K562 (cell line): ENCODE data around the gene FRAT1. TPM values are rescaled to one million over a fixed set of nuclear protein-coding genes. Genes with fewer than 3 reads are reported as not detected.

ENCODE experiments used
- ARID4B ChIP-seq: sonication (generic); formaldehyde crosslinking; IDR thresholded peaks from 2 replicates; pipeline ENCODE4 v1.8.0; 2022; ENCODE audit warnings: mild to moderate bottlenecking, missing genetic modification reagents
- BCOR ChIP-seq: fragments of 450-650 bp; IDR thresholded peaks from 2 replicates; pipeline ENCODE4 v1.6.1; 2016
- C11orf30 ChIP-seq: fragments of 450-650 bp; IDR thresholded peaks from 2 replicates; pipeline ENCODE4 v1.6.1; 2016; ENCODE audit warnings: low read depth, mild to moderate bottlenecking
- CBFA2T2 ChIP-seq: fragments of 450-650 bp; conservative IDR thresholded peaks from 2 replicates; pipeline ENCODE4 v1.6.1; 2017; ENCODE audit warnings: mild to moderate bottlenecking
- CBX3 ChIP-seq, 2 experiments: IDR thresholded peaks; 1 replicate in 1 of 2; 2 replicates in 1 of 2; pipeline ENCODE4 v1.6.1; 2012; ENCODE audit warnings: inconsistent platforms in 2 of 2, low read length in 2 of 2, borderline replicate concordance in 1 of 2, control low read depth in 1 of 2
- DIDO1 ChIP-seq: fragments of 450-650 bp; IDR thresholded peaks from 2 replicates; pipeline ENCODE4 v1.6.1; 2016; ENCODE audit warnings: low read depth, missing biosample characterization, missing genetic modification characterization
- DPF2 ChIP-seq: fragments of 450-650 bp; IDR thresholded peaks from 2 replicates; pipeline ENCODE4 v1.6.1; 2016
- ETV6 ChIP-seq, 3 experiments: fragments of 150-350 bp in 1 of 3; sonication (generic) in 1 of 3; formaldehyde crosslinking in 1 of 3; IDR thresholded peaks; 2 replicates each; pipeline versions ENCODE4 v1.6.1 to v1.8.0; 2014 to 2022; ENCODE audit warnings: borderline replicate concordance in 2 of 3, low read depth in 2 of 3, antibody characterized with exemption in 1 of 3, low read length in 1 of 3, mild to moderate bottlenecking in 1 of 3, missing genetic modification reagents in 1 of 3
- ILF3 ChIP-seq: fragments of 450-650 bp; IDR thresholded peaks from 2 replicates; pipeline ENCODE4 v1.6.1; 2018; ENCODE audit warnings: antibody characterized with exemption, mild to moderate bottlenecking, moderate library complexity, borderline replicate concordance
- ILK ChIP-seq: fragments of 450-650 bp; IDR thresholded peaks from 2 replicates; pipeline ENCODE4 v1.6.1; 2016; ENCODE audit warnings: missing genetic modification characterization, low read depth, mild to moderate bottlenecking, missing compliant biosample characterization, moderate library complexity, borderline replicate concordance
- KDM2B ChIP-seq: fragments of 250-450 bp; sonication (Bioruptor Pico); IDR thresholded peaks from 2 replicates; pipeline ENCODE4 v1.8.0; 2021; ENCODE audit warnings: mild to moderate bottlenecking, moderate library complexity
- KLF1 ChIP-seq: fragments of 450-650 bp; IDR thresholded peaks from 2 replicates; pipeline ENCODE4 v1.6.1; 2016; ENCODE audit warnings: missing genetic modification characterization, missing compliant biosample characterization
- NCOA1 ChIP-seq: fragments of 450-650 bp; IDR thresholded peaks from 2 replicates; pipeline ENCODE4 v1.6.1; 2016; ENCODE audit warnings: low read depth
- NFRKB ChIP-seq: fragments of 450-650 bp; IDR thresholded peaks from 2 replicates; pipeline ENCODE4 v1.6.1; 2016; ENCODE audit warnings: low read depth
- PHB2 ChIP-seq: fragments of 450-650 bp; IDR thresholded peaks from 2 replicates; pipeline ENCODE4 v1.6.1; 2017; ENCODE audit warnings: low read depth
- POU5F1 ChIP-seq: fragments of 150-350 bp; IDR thresholded peaks from 2 replicates; pipeline ENCODE4 v1.6.1; 2014; ENCODE audit warnings: borderline replicate concordance, low read length, low read depth, mild to moderate bottlenecking; ENCODE audit not compliant: partially characterized antibody
- SLC30A9 ChIP-seq: fragments of 250-450 bp; sonication (Bioruptor Pico); IDR thresholded peaks from 2 replicates; pipeline ENCODE4 v1.8.0; 2022; ENCODE audit warnings: mild to moderate bottlenecking, moderate library complexity
- TAF15 ChIP-seq: fragments of 200-400 bp; formaldehyde crosslinking; IDR thresholded peaks from 2 replicates; pipeline ENCODE4 v1.6.1; 2017; ENCODE audit warnings: mild to moderate bottlenecking, low read depth, low read length, moderate library complexity
- TCF15 ChIP-seq: fragments of 250-450 bp; sonication (Bioruptor Pico); IDR thresholded peaks from 2 replicates; pipeline ENCODE4 v1.8.0; 2022; ENCODE audit warnings: moderate library complexity, mild to moderate bottlenecking, inconsistent platforms
- TGIF2 ChIP-seq: sonication (generic); formaldehyde crosslinking; IDR thresholded peaks from 2 replicates; pipeline ENCODE4 v1.8.1; 2022; ENCODE audit warnings: mild to moderate bottlenecking, missing genetic modification reagents, moderate library complexity
- ZNF121 ChIP-seq: sonication (generic); formaldehyde crosslinking; conservative IDR thresholded peaks from 2 replicates; pipeline ENCODE4 v1.8.0; 2022; ENCODE audit warnings: missing genetic modification reagents
- ZNF184 ChIP-seq: sonication (generic); formaldehyde crosslinking; IDR thresholded peaks from 2 replicates; pipeline ENCODE4 v1.5.0; 2020; ENCODE audit warnings: missing genetic modification reagents
- ZNF695 ChIP-seq: fragments of 450-650 bp; formaldehyde crosslinking; IDR thresholded peaks from 2 replicates; pipeline ENCODE4 v1.4.0; 2020; ENCODE audit warnings: mild to moderate bottlenecking, moderate library complexity
- polyA plus RNA-seq, 8 experiments: library from polyadenylated mRNA; depleted of rRNA in 4 of 8; stranded (reverse) in 5 of 8; unstranded in 3 of 8; fragments of >200 nt; fragmentation: Nextera tagmentation in 2 of 8; fragmentation: Illumina TruSeq in 1 of 8; extraction: Ambion mirVana in 2 of 8; extraction: Trizol in 1 of 8; gene quantifications; 2 replicates each; pipeline versions ENCODE4 v1.2.1 to v1.2.3, GENCODE V29; 2011 to 2014; ENCODE audit warnings: inconsistent platforms in 1 of 8, missing spikeins in 1 of 8
- total RNA-seq, 7 experiments: library from RNA; depleted of rRNA in 6 of 7; stranded (reverse); fragments of >200 nt in 6 of 7; fragmentation: Illumina TruSeq in 2 of 7; extraction: Trizol in 2 of 7; gene quantifications; 2 replicates each; pipeline versions ENCODE4 v1.2.1 to v1.2.3, GENCODE V29; 2011 to 2021; ENCODE audit warnings: low replicate concordance in 1 of 7
- TF ChIP-seq, protein P1 (sequence below): fragments of 450-650 bp; IDR thresholded peaks from 2 replicates; pipeline ENCODE4 v1.6.1; 2016; ENCODE audit warnings: borderline replicate concordance

FRAT1 gene
- total and polyA plus RNA-seq, 9 of the 15 experiments (the other 6 are each of a cell fraction or from before 2014, with no cell fraction given): 0.11 to 4.6 (median 1.4) TPM

DNA sequence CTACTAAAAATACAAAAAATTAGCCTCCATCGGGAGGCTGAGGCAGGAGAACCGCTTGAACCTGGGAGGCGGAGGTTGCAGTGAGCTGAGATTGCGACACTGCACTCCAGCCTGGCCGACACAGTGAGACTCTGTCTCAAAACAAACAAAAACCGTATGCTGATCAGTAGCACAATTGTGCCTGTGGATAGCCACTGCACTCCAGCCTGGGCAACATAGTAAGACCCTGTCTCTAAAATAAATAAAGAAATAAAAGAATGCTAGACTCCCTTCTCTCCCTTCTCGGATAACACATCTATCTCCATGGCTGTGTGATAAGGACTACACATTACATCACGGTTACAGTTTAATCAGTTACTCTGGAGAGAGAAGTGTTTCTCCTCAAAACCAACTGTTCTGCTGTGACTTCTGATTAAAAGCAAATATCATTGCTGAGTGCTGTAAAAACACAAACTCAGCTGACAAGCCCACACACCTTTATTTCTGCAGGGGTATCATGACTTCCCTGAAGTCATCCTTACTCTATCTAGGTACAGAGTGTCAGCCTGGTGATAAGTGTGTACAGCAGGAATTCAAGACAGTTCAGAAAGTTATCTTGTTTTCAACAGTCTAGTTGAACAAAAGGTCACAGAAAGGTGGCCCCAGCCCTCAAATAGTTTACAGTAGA is 21.4 kb upstream of the FRAT1 start (continued):
- no peak for TF ChIP-seq DIDO1 (tag)
- no peak for TF ChIP-seq ZNF184 (CRISPR knock-in tag)
- TF ChIP-seq C11orf30: peak; percentile 40
- TF ChIP-seq CBX3 (IDR thresholded peaks at IDR 0.05; ENCODE audit: borderline replicate concordance in 1 of 2, low read length in 2 of 2): no peak
- TF ChIP-seq, protein P1, sequence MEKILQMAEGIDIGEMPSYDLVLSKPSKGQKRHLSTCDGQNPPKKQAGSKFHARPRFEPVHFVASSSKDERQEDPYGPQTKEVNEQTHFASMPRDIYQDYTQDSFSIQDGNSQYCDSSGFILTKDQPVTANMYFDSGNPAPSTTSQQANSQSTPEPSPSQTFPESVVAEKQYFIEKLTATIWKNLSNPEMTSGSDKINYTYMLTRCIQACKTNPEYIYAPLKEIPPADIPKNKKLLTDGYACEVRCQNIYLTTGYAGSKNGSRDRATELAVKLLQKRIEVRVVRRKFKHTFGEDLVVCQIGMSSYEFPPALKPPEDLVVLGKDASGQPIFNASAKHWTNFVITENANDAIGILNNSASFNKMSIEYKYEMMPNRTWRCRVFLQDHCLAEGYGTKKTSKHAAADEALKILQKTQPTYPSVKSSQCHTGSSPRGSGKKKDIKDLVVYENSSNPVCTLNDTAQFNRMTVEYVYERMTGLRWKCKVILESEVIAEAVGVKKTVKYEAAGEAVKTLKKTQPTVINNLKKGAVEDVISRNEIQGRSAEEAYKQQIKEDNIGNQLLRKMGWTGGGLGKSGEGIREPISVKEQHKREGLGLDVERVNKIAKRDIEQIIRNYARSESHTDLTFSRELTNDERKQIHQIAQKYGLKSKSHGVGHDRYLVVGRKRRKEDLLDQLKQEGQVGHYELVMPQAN: no peak
- TF ChIP-seq NCOA1: peak; percentile 34; the same call in 1 of the 2 replicates
- TF ChIP-seq NFRKB: no peak
- no peak for TF ChIP-seq TCF15 (CRISPR knock-in tag)
- TF ChIP-seq ILK: no peak
- TF ChIP-seq CBFA2T2: peak; percentile 90
- peak; percentile 87 for TF ChIP-seq BCOR
- TF ChIP-seq ZNF695 (CRISPR knock-in tag): no peak
- TF ChIP-seq POU5F1: no peak
- TF ChIP-seq ILF3: no peak
- no peak for TF ChIP-seq KDM2B (CRISPR knock-in tag)
- TF ChIP-seq DPF2: peak; percentile 86
- no peak for TF ChIP-seq ARID4B
- TF ChIP-seq PHB2: no peak
- TF ChIP-seq ZNF121 (CRISPR knock-in tag): peak; percentile 98
- no peak for TF ChIP-seq KLF1 (tag)
- no peak for TF ChIP-seq TGIF2 (CRISPR knock-in tag)
- no peak for TF ChIP-seq TAF15
- TF ChIP-seq SLC30A9 (CRISPR knock-in tag): no peak
- TF ChIP-seq ETV6 (IDR thresholded peaks at IDR 0.05; ENCODE audit: borderline replicate concordance in 1 of 2, low read depth in 2 of 2, low read length in 1 of 2): 0 out of 4 replicates have a peak, but pooled peaks of 1 of the 2 experiments have one; percentile 20
- TF ChIP-seq ETV6 (CRISPR knock-in tag; IDR thresholded peaks at IDR 0.05; ENCODE audit: borderline replicate concordance): no peak
